Measurements from ENCODE around the gene PDCD7. TPM values are rescaled to one million over a fixed set of nuclear protein-coding genes. Genes with fewer than 3 reads are reported as not detected.

PDCD7 gene
- total and polyA plus RNA-seq, 2 of the 4 experiments (the other 2 are of a cell fraction): 4.7 to 12.3 TPM

GRCh38 chr15:65072617-65073016 is 61.0 kb downstream of the PDCD7 start:
- in situ Hi-C loops (cut with MboI; ENCODE audit: low sequenced_read_pairs): no loop called here

More at GRCh38 chr15:65072617-65073016, 61.0 kb downstream of the PDCD7 start:
- intact Hi-C loops (cut with micrococcal nuclease) (no loop called here), dilution Hi-C loops (cut with HindIII; ENCODE audit: low sequenced_read_pairs, unreplicated experiment) (no loop called here)
- no peak overlapping the region for H3K56ac ChIP-seq (ENCODE audit: extremely low read depth, insufficient read depth, low read length)
- no peak overlapping the region for H3K23ac ChIP-seq (ENCODE audit: low read depth, low read length)
- H2AK5ac ChIP-seq (ENCODE audit: low read depth, low read length): peak overlapping the region; percentile 81; the same call in 1 of the 2 replicates
- H3K14ac ChIP-seq (replicated peaks; ENCODE audit: low read depth, low read length): peak overlapping the region; percentile 22; the same call in 1 of the 2 replicates
- H3K18ac ChIP-seq (ENCODE audit: low read depth, low read length): no peak overlapping the region
- no CpG with 5 or more reads among the region's 3 CpGs for WGBS, 2 experiments (ENCODE audit: extremely low coverage in 2 of 2, insufficient read length in 1 of 2)
- H3K4me3 ChIP-seq (ENCODE audit: insufficient read depth, low read depth, low read length): no peak overlapping the region
- H3K36me3 ChIP-seq (ENCODE audit: control insufficient read depth, insufficient read depth, low read length): no peaks in the 10 kb centered on the region
- H4K20me1 ChIP-seq (ENCODE audit: insufficient read depth, low read length): peaks cover 9% of the 10 kb centered on the region
- DNase-seq (no peak), ATAC-seq (ENCODE audit: low read depth) (no peak)
- H3K27me3 ChIP-seq (ENCODE audit: control insufficient read depth, insufficient read depth, low read length): no peaks in the 10 kb centered on the region; the same call in 1 of the 2 replicates
- H4K8ac ChIP-seq (ENCODE audit: low read depth in 2 of 2, low read length in 2 of 2): no peak overlapping the region
- peaks cover 38% of the 10 kb centered on the region for H3K4me1 ChIP-seq (ENCODE audit: control insufficient read depth, insufficient read depth, low read length)
- TF ChIP-seq RCOR1 (IDR thresholded peaks at IDR 0.05; ENCODE audit: insufficient replicate concordance, low read length) (no peak), CHD1 (IDR thresholded peaks at IDR 0.05; ENCODE audit: low read depth, low read length) (no peak), RAD21 (IDR thresholded peaks at IDR 0.05; ENCODE audit: low read length) (no peak), POLR2A (IDR thresholded peaks at IDR 0.05; ENCODE audit: low read depth, low read length) (no peak), BHLHE40 (IDR thresholded peaks at IDR 0.05; ENCODE audit: low read depth, low read length) (no peak), FOS (IDR thresholded peaks at IDR 0.05; ENCODE audit: low read depth, low read length) (no peak), NFE2L2 (IDR thresholded peaks at IDR 0.05; ENCODE audit: low read depth, low read length) (no peak), CTCF (conservative IDR thresholded peaks at IDR 0.05; ENCODE audit: low read depth, low read length) (no peak), MXI1 (IDR thresholded peaks at IDR 0.05; ENCODE audit: borderline replicate concordance, low read depth, low read length) (no peak), USF2 (IDR thresholded peaks at IDR 0.05; ENCODE audit: low read depth, low read length) (no peak), RFX5 (IDR thresholded peaks at IDR 0.05; ENCODE audit: low read depth, low read length) (no peak), MAFK (IDR thresholded peaks at IDR 0.05; ENCODE audit: low read depth, low read length) (no peak), SMC3 (IDR thresholded peaks at IDR 0.05; ENCODE audit: low read depth, low read length) (no peak), CEBPB (IDR thresholded peaks at IDR 0.05; ENCODE audit: low read depth, low read length) (no peak), MAZ (IDR thresholded peaks at IDR 0.05; ENCODE audit: borderline replicate concordance, low read depth, low read length) (no peak)
- no peaks in the 10 kb centered on the region for H3K79me1 ChIP-seq (ENCODE audit: low read depth in 1 of 2, low read length in 2 of 2)
- no peak overlapping the region for H2BK5ac ChIP-seq (ENCODE audit: low read depth, low read length, poor library complexity, severe bottlenecking)
- H4K91ac ChIP-seq (ENCODE audit: insufficient read depth, low read depth, low read length): no peak overlapping the region
- no peak overlapping the region for H3K9ac ChIP-seq (ENCODE audit: low read depth, low read length)
- H2AFZ ChIP-seq (replicated peaks; ENCODE audit: low read length, poor library complexity): no peak overlapping the region
- 0 out of 2 replicates have a peak overlapping the region, but pooled peaks have one; percentile 7 for H2BK120ac ChIP-seq (ENCODE audit: low read depth, low read length)
- peaks cover 37% of the 10 kb centered on the region for H3K9me1 ChIP-seq (ENCODE audit: insufficient read depth, low read length)
- H2BK20ac ChIP-seq (ENCODE audit: low read depth, low read length): no peak overlapping the region
- no TSS peak for BruUV-seq (replicated peaks)
- CTCF ChIA-PET: interaction anchor here (0.6 kb wide), 1 partner anchor 263 kb away, joined by 3 read pairs; no protein-coding TSS in a partner anchor
- POLR2A ChIA-PET (ENCODE audit: unreplicated experiment): no interaction called here
- H3K9me3 ChIP-seq (ENCODE audit: control insufficient read depth, insufficient read depth, low read length): no peaks in the 10 kb centered on the region
- H4K5ac ChIP-seq (ENCODE audit: low read depth, low read length): no peak overlapping the region
- H3K4me2 ChIP-seq (ENCODE audit: low read depth, low read length): no peak overlapping the region
- H3K27ac ChIP-seq (ENCODE audit: insufficient read depth, low read length): no peak overlapping the region
- no peak overlapping the region for H3K4ac ChIP-seq (ENCODE audit: low read depth, low read length)
- H2BK15ac ChIP-seq (ENCODE audit: low read depth, low read length): no peak overlapping the region; the same call in 1 of the 3 replicates
- no peak overlapping the region for H2AK9ac ChIP-seq (replicated peaks; ENCODE audit: low read depth, low read length, poor library complexity)
